Transverse colon (tissue), 4 donors: Measurements from ENCODE around the gene IRF5. TPM values are rescaled to one million over a fixed set of nuclear protein-coding genes. Genes with fewer than 3 reads are reported as not detected.

ENCODE experiments used
- DNase-seq: peaks from one replicate; pipeline ENCODE4 v3.0.0-alpha.2; 2019
- H3K27ac ChIP-seq, 4 donors: fragments of 200-600 bp; sonication (generic); 2 replicates each; pipeline ENCODE4 v1.5.1; 2016 to 2018; ENCODE audit warnings: inconsistent platforms in 4 of 4
- H3K27me3 ChIP-seq: fragments of 200-600 bp; sonication (generic); 2 replicates; pipeline ENCODE4 v1.5.1; 2017; ENCODE audit warnings: inconsistent platforms
- H3K36me3 ChIP-seq, 4 donors: fragments of 200-600 bp; sonication (generic); 2 replicates each; pipeline ENCODE4 v1.5.1; 2017 to 2019; ENCODE audit warnings: inconsistent platforms in 4 of 4
- H3K4me1 ChIP-seq, 4 donors: fragments of 200-600 bp; sonication (generic); 2 replicates each; pipeline ENCODE4 v1.5.1; 2017 to 2020; ENCODE audit warnings: inconsistent platforms in 4 of 4
- H3K4me3 ChIP-seq, 4 donors: fragments of 200-600 bp; sonication (generic); 1 replicate in 1 of 4; 2 replicates in 3 of 4; pipeline versions ENCODE4 v1.5.1 to v1.6.1; 2017 to 2019; ENCODE audit warnings: inconsistent platforms in 4 of 4
- H3K9me3 ChIP-seq, 2 donors: fragments of 200-600 bp; sonication (generic); 2 replicates each; pipeline ENCODE4 v1.5.1; 2017 to 2019; ENCODE audit warnings: inconsistent platforms in 2 of 2
- CTCF ChIP-seq, 5 experiments: fragments of 200-600 bp in 3 of 5; fragments of 450-650 bp in 2 of 5; sonication (generic) in 3 of 5; IDR thresholded peaks; 1 replicate in 2 of 5; 2 replicates in 3 of 5; pipeline ENCODE4 v1.5.1; 2016 to 2017; ENCODE audit warnings: antibody characterized with exemption in 5 of 5, inconsistent platforms in 3 of 5, mild to moderate bottlenecking in 2 of 5, moderate library complexity in 1 of 5
- EP300 ChIP-seq: sonication (generic); formaldehyde crosslinking; IDR thresholded peaks from one replicate; pipeline ENCODE4 v1.6.1; 2017; ENCODE audit warnings: antibody characterized with exemption, low read depth
- POLR2A ChIP-seq: fragments of 450-650 bp; IDR thresholded peaks from one replicate; pipeline ENCODE4 v1.6.1; 2016; ENCODE audit warnings: antibody characterized with exemption, mild to moderate bottlenecking, moderate library complexity
- POLR2AphosphoS5 ChIP-seq, 3 donors: sonication (generic); formaldehyde crosslinking; IDR thresholded peaks; one replicate each; pipeline ENCODE4 v1.6.1; 2016; ENCODE audit warnings: antibody characterized with exemption in 3 of 3
- WGBS, 2 donors: methylation state at CpG; one replicate each; pipeline ENCODE4 v1.1.5; 2018; ENCODE audit warnings: low coverage in 1 of 2; 5-methylcytosine and 5-hydroxymethylcytosine counted together
- in situ Hi-C, 4 donors: fragments of 200-750 bp; cut with MboI; loops; one replicate each; pipeline versions ENCODE4 v1.15.0 to v1.15.1; 2017; ENCODE audit warnings: low sequenced_read_pairs in 3 of 4, low pct_ligation_motif_present in 1 of 4, low pct_unique_long_range_greater_than_20kb in 1 of 4
- intact Hi-C: fragments of 100-400 bp; cut with DNase I; formaldehyde crosslinking; loops from one replicate; pipeline ENCODE4 v1.15.1; 2023; ENCODE audit warnings: low total_unique reads
- total RNA-seq, 4 donors: library from RNA; depleted of rRNA; stranded (reverse); fragments of >200 nt; gene quantifications; one replicate each; pipeline ENCODE4 v1.1.0, GENCODE V29; 2016

IRF5 gene
- total RNA-seq, 4 donors from 2014 or later, result 2.2 to 10.0 (median 6.2) TPM

GRCh38 chr7:128908750-128909624 is 28.7 kb upstream of the IRF5 start:
- Histone ChIP-seq H3K27me3 (peaks cover 38% of the 10 kb centered on the region), H3K36me3 (no peaks in the 10 kb centered on the region), H3K4me1 (peaks cover 7 to 24% (median 16%) of the 10 kb centered on the region in 4 donors), H3K9me3 (no peaks in the 10 kb centered on the region), H3K4me3 (peak overlapping the region in 1 of 4 donors; percentile 36), H3K27ac (no peak overlapping the region)
- WGBS, 2 donors, result 95 to 100% methylated on average over 1 to 6 of the region's 6 CpGs
- DNase-seq, result no peak
- intact Hi-C loops (loop anchor here (5.0 kb wide), 1 partner anchor 183 kb away; no protein-coding TSS in a partner anchor), in situ Hi-C loops (loop anchor here in 3 of 4 donors (10.0 kb wide), 2 partner anchors 176 to 186 kb away; no protein-coding TSS in a partner anchor)
- no peak for TF ChIP-seq POLR2AphosphoS5 (IDR thresholded peaks at IDR 0.05)
- TF ChIP-seq CTCF (IDR thresholded peaks at IDR 0.05), result no peak
- no peak for TF ChIP-seq POLR2A

GRCh38 chr7:128909625-128910568 is 27.8 kb upstream of the IRF5 start:
- no peak for DNase-seq
- in situ Hi-C loops, result loop anchor here in 3 of 4 donors (10.0 kb wide), 2 partner anchors 175 to 185 kb away; no protein-coding TSS in a partner anchor
- Histone ChIP-seq H3K27me3 (peaks cover 47% of the 10 kb centered on the region), H3K36me3 (no peaks in the 10 kb centered on the region), H3K9me3 (no peaks in the 10 kb centered on the region), H3K4me3 (peak overlapping the region in 2 of 4 donors; percentile 7 to 36), H3K27ac (no peak overlapping the region), H3K4me1 (peaks cover 7 to 27% (median 20%) of the 10 kb centered on the region in 4 donors)
- TF ChIP-seq POLR2A (no peak), CTCF (IDR thresholded peaks at IDR 0.05) (no peak), EP300 (no peak), POLR2AphosphoS5 (IDR thresholded peaks at IDR 0.05) (no peak)
- WGBS, 2 donors, result 30% methylated on average over 40 of the region's 42 CpGs; no CpG with 5 or more reads in 1 of the 2 donors
- intact Hi-C loops, result loop anchor here (5.0 kb wide), 1 partner anchor 182 kb away; no protein-coding TSS in a partner anchor

GRCh38 chr7:128910569-128910945 is 27.2 kb upstream of the IRF5 start, which contains the start of gene KCP:
TSS of gene KCP (minus strand) at chr7:128910709. CDS start at chr7:128910676, 33 bp downstream.
- no peaks in the 10 kb centered on the region for H3K36me3 ChIP-seq
- peaks cover 53% of the 10 kb centered on the region for H3K27me3 ChIP-seq
- intact Hi-C loops, result no loop called here
- H3K4me3 ChIP-seq, result peak within 1 kb of the TSS in 2 of 4 donors; percentile 7 to 36
- WGBS, 2 donors, result 62% methylated on average over 34 of the region's 34 CpGs; no CpG with 5 or more reads in 1 of the 2 donors
- H3K4me1 ChIP-seq, result peaks cover 7 to 32% (median 25%) of the 10 kb centered on the region in 4 donors
- no peak for DNase-seq
- H3K9me3 ChIP-seq, result no peaks in the 10 kb centered on the region
- no peak for TF ChIP-seq CTCF (IDR thresholded peaks at IDR 0.05)
- no peak for TF ChIP-seq EP300
- TF ChIP-seq POLR2AphosphoS5 (IDR thresholded peaks at IDR 0.05), result no peak
- no peak for TF ChIP-seq POLR2A
- peak within 1 kb of the TSS in 1 of 4 donors; percentile 47 for H3K27ac ChIP-seq
- in situ Hi-C loops, result no loop called here
